Left cardiac atrium (tissue), 4 donors: Measurements from ENCODE around the gene TSPAN16. TPM values are rescaled to one million over a fixed set of nuclear protein-coding genes. Genes with fewer than 3 reads are reported as not detected.
A peak's percentile ranks its signal among the peaks of the same experiment; 100 is the strongest.

ENCODE experiments used
- ATAC-seq, 2 donors: fragments of 200-7000 bp; cut with Tn5 transposase; one replicate each; pipeline ENCODE4 v1.9.1; 2020; ENCODE audit warnings: mild to moderate bottlenecking in 2 of 2, moderate library complexity in 2 of 2
- DNase-seq: peaks from one replicate; pipeline ENCODE4 v3.0.0-alpha.2; 2020
- intact Hi-C, 2 donors: fragments of 100-400 bp; cut with DNase I; formaldehyde crosslinking; loops; one replicate each; pipeline versions ENCODE4 v1.14.1 to v1.15.1; 2022 to 2023
- total RNA-seq, 2 donors: library from RNA; stranded (reverse); fragmentation: NEBNext Ultra II Directional; extraction: Animal tissue kit (Norgen Biotek cat#: 25700); gene quantifications; one replicate each; pipeline ENCODE4 v1.2.1, GENCODE V29; 2021
- donor health status: DM: no; HTN: yes; CAD: no.
- donor health status: DM: no; HTN: yes; CAD: no; lungs with severe emphysema.
- donor health status: DM: yes; HTN: yes; CAD: no.
- donor health status: Dilated cardiomyopathy.

Gene TSPAN16
- total RNA-seq, 2 donors from 2014 or later = not detected

DNA sequence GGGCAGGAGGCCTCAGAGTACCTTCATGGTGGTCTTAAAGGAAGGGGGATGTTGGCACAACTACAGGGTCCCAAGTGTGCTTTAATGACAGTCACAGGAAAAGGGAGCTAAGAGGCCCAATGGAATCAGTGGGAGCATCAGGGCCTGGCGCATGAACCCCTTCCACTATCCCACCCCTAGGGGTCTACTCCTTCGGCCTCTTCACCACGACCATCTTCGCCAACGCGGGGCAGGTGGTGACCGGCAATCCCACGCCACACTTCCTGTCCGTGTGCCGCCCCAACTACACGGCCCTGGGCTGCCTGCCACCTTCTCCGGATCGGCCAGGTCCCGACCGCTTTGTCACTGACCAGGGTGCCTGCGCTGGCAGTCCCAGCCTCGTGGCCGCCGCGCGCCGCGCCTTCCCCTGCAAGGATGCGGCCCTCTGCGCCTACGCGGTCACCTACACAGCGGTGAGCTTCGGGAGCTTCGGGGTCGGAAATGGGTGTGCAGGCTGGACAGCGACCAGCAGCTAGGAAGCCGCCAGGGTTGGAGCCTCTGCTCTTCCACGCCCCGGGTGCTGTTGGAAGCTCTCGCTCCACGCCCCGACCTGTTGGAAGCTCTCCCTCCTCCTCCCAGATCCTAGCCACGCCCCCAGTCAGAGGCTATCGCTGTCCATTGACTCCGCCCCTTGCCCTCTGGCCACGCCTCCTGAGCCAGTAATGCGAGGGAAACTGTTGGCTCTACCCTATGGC lies 65.2 kb downstream of the TSPAN16 start:
- DNase-seq (peak; percentile 64), ATAC-seq (peak; percentile 31 to 40)
- intact Hi-C loops = no loop called here

DNA sequence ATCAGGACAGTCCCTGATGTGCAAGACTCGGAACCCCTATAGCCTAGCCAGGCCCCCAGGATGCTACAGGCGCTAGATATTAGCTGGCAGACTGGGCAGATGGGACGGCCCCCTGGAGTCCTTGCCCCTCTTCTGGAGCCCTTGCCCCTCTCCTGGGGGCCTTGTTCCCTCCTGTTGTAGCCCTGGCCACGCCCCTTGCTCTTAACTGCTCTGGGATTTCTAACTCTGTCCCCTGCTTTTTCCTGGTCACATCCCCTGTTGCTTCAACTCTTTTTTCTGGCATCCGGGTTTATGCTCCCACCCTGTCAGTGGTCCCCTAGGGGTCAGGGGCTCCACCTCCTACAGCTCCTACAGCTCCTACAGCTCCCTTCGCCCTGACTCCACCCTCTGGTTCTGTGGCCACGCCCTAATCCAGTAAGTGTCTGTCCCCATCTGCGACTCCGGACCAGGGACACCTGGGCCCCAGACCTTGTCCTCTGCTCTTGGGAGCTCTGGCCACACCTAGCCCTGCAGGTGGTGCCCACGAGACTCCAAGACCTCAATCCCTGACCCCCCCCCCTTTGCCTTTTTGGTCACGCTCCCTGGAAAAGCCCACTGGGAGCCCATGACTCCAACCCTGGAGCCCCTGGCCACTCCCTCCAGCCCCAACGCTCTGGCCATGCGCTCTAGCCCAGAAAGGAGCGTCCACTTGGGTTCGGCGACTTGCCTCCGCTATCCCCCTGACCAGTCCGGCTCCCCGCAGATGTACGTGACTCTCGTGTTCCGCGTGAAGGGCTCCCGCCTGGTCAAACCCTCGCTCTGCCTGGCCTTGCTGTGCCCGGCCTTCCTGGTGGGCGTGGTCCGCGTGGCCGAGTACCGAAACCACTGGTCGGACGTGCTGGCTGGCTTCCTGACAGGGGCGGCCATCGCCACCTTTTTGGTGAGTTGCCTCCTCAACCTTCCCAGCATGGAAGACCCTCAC lies 66.1 kb downstream of the TSPAN16 start:
- ATAC-seq (no peak), DNase-seq (no peak)
- intact Hi-C loops = no loop called here

GRCh38 chr19:11363881-11364280 lies 67.9 kb downstream of the TSPAN16 start:
- ATAC-seq (no peak), DNase-seq (no peak)
- intact Hi-C loops = no loop called here

GRCh38 chr19:11364296-11364904 lies 68.4 kb downstream of the TSPAN16 start:
- ATAC-seq (no peak), DNase-seq (no peak)
- intact Hi-C loops = no loop called here

GRCh38 chr19:11364935-11365334 lies 69.0 kb downstream of the TSPAN16 start:
- DNase-seq (no peak), ATAC-seq (no peak)
- intact Hi-C loops = no loop called here

Other genes with a start within 250 kb of the TSPAN16 start
- gene LDLR, start 206.7 kb upstream of the TSPAN16 start, total RNA-seq = 10 to 100 TPM; 24.4 to 80.0 TPM
- gene SPC24, start 140.4 kb upstream of the TSPAN16 start, total RNA-seq = 1 to 10 TPM; 3.4 to 3.9 TPM
- gene KANK2, start 98.6 kb upstream of the TSPAN16 start, total RNA-seq = 100 to 1,000 TPM; 238 to 255 TPM
- 10 to 100 TPM in 1 of 2 donors, 1 to 10 TPM in 1; 4.0 to 20.3 TPM for gene ANGPTL8, start 56.5 kb upstream of the TSPAN16 start, total RNA-seq
- 10 to 100 TPM; 37.5 to 61.1 TPM for gene DOCK6, start 33.6 kb upstream of the TSPAN16 start, total RNA-seq
- 10 to 100 TPM; 12.2 to 14.2 TPM for gene RAB3D, start 43.5 kb downstream of the TSPAN16 start, total RNA-seq
- 10 to 100 TPM; 89.9 to 96.6 TPM for gene TMEM205, start 50.1 kb downstream of the TSPAN16 start, total RNA-seq
- gene CCDC159, start 50.4 kb downstream of the TSPAN16 start, total RNA-seq = 10 to 100 TPM; 16.4 to 20.0 TPM
- gene PLPPR2, start 59.3 kb downstream of the TSPAN16 start, total RNA-seq = 10 to 100 TPM; 23.5 to 28.3 TPM
- 1 to 10 TPM; 1.3 to 1.5 TPM for gene SWSAP1, start 78.5 kb downstream of the TSPAN16 start, total RNA-seq
- gene EPOR, start 88.2 kb downstream of the TSPAN16 start, total RNA-seq = 1 to 10 TPM; 7.5 to 7.7 TPM
- 10 to 100 TPM; 11.3 to 15.1 TPM for gene RGL3, start 123.2 kb downstream of the TSPAN16 start, total RNA-seq
- under 1 TPM; 0.56 to 0.68 TPM for gene ODAD3, start 139.0 kb downstream of the TSPAN16 start, total RNA-seq
- 100 to 1,000 TPM; 132 to 139 TPM for gene PRKCSH, start 139.5 kb downstream of the TSPAN16 start, total RNA-seq
- gene ELAVL3, start 184.9 kb downstream of the TSPAN16 start, total RNA-seq = under 1 TPM; 0.24 to 0.50 TPM
- 1 to 10 TPM; 3.7 to 4.9 TPM for gene ZNF653, start 209.7 kb downstream of the TSPAN16 start, total RNA-seq
- gene ECSIT, start 233.0 kb downstream of the TSPAN16 start, total RNA-seq = 100 to 1,000 TPM in 1 of 2 donors, 10 to 100 TPM in 1; 99.4 to 105 TPM
- 100 to 1,000 TPM; 159 to 208 TPM for gene CNN1, start 242.7 kb downstream of the TSPAN16 start, total RNA-seq